Breast epithelium (tissue), 3 donors: ENCODE results near the gene NSMCE1.

Experiments
- CTCF ChIP-seq, 3 donors: fragments of 450-650 bp; IDR thresholded peaks; one replicate each; pipeline ENCODE4 v1.5.1; 2016 to 2017; ENCODE audit warnings: antibody characterized with exemption in 3 of 3, mild to moderate bottlenecking in 3 of 3, moderate library complexity in 3 of 3
- POLR2AphosphoS5 ChIP-seq, 3 donors: sonication (generic); formaldehyde crosslinking; IDR thresholded peaks; one replicate each; pipeline ENCODE4 v1.6.1; 2017; ENCODE audit warnings: antibody characterized with exemption in 3 of 3

- TF ChIP-seq CTCF (IDR thresholded peaks at IDR 0.05) (no peak), POLR2AphosphoS5 (IDR thresholded peaks at IDR 0.05) (no peak)
Observed at GRCh38 chr16:27312580-27313421, 44.2 kb upstream of the NSMCE1 start.
